Measurements from ENCODE around the gene MYL10. TPM values are rescaled to one million over a fixed set of nuclear protein-coding genes. Genes with fewer than 3 reads are reported as not detected.

MYL10 gene
- total and polyA plus RNA-seq, 2 of the 13 experiments (the other 11 are each of a cell fraction or from before 2014, with no cell fraction given): not detected

GRCh38 chr7:101598422-101598985 is 30.6 kb downstream of the MYL10 start (continued):
- no peak for TF ChIP-seq IKZF4 (CRISPR knock-in tag; IDR thresholded peaks at IDR 0.05; ENCODE audit: borderline replicate concordance, low read depth, not compliant biosample characterization)
- TF ChIP-seq XRCC5 (optimal IDR thresholded peaks at IDR 0.05; ENCODE audit: low read length): no peak
- TF ChIP-seq YY1 (IDR thresholded peaks at IDR 0.05; ENCODE audit: insufficient read depth, insufficient replicate concordance, low read depth, low read length): no peak
- TF ChIP-seq TAF1 (CRISPR knock-in tag; IDR thresholded peaks at IDR 0.05): peak; percentile 12; the same call in 1 of the 2 replicates
- TF ChIP-seq NFE2 (CRISPR knock-in tag; IDR thresholded peaks at IDR 0.05): no peak
- peak; percentile 39; the same call in 1 of the 2 replicates for TF ChIP-seq RXRB (CRISPR knock-in tag; IDR thresholded peaks at IDR 0.05; ENCODE audit: borderline replicate concordance)
- TF ChIP-seq ZBTB34 (CRISPR knock-in tag; IDR thresholded peaks at IDR 0.05): peak; percentile 65
- TF ChIP-seq ZNF20 (CRISPR knock-in tag; IDR thresholded peaks at IDR 0.05): no peak
- TF ChIP-seq RARG (CRISPR knock-in tag; IDR thresholded peaks at IDR 0.05; ENCODE audit: low read depth): no peak
- TF ChIP-seq GATAD2A (CRISPR knock-in tag; IDR thresholded peaks at IDR 0.05): no peak
- no peak for TF ChIP-seq BATF2 (CRISPR knock-in tag; IDR thresholded peaks at IDR 0.05)
- TF ChIP-seq CBX1 (IDR thresholded peaks at IDR 0.05; ENCODE audit: low read depth): no peak
- no peak for TF ChIP-seq ZNF530 (CRISPR knock-in tag; IDR thresholded peaks at IDR 0.05; ENCODE audit: low read depth)
- TF ChIP-seq, protein P1, sequence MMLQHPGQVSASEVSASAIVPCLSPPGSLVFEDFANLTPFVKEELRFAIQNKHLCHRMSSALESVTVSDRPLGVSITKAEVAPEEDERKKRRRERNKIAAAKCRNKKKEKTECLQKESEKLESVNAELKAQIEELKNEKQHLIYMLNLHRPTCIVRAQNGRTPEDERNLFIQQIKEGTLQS (CRISPR knock-in tag; IDR thresholded peaks at IDR 0.05): peak; percentile 52; the same call in 1 of the 2 replicates
- TF ChIP-seq ZNF788 (CRISPR knock-in tag; IDR thresholded peaks at IDR 0.05; ENCODE audit: borderline replicate concordance): no peak
- no peak for TF ChIP-seq SOX6 (IDR thresholded peaks at IDR 0.05)
- TF ChIP-seq SOX6 (CRISPR knock-in tag; IDR thresholded peaks at IDR 0.05): peak; percentile 25; the same call in 1 of the 2 replicates
- TF ChIP-seq, protein P2, sequence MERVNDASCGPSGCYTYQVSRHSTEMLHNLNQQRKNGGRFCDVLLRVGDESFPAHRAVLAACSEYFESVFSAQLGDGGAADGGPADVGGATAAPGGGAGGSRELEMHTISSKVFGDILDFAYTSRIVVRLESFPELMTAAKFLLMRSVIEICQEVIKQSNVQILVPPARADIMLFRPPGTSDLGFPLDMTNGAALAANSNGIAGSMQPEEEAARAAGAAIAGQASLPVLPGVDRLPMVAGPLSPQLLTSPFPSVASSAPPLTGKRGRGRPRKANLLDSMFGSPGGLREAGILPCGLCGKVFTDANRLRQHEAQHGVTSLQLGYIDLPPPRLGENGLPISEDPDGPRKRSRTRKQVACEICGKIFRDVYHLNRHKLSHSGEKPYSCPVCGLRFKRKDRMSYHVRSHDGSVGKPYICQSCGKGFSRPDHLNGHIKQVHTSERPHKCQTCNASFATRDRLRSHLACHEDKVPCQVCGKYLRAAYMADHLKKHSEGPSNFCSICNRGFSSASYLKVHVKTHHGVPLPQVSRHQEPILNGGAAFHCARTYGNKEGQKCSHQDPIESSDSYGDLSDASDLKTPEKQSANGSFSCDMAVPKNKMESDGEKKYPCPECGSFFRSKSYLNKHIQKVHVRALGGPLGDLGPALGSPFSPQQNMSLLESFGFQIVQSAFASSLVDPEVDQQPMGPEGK (CRISPR knock-in tag; IDR thresholded peaks at IDR 0.05): no peak
- TF ChIP-seq TFDP2 (CRISPR knock-in tag; IDR thresholded peaks at IDR 0.05): no peak
- TF ChIP-seq ATF7-NPFF (CRISPR knock-in tag; IDR thresholded peaks at IDR 0.05; ENCODE audit: low read depth): no peak
- no peak for TF ChIP-seq AGO1 (IDR thresholded peaks at IDR 0.05; ENCODE audit: low read depth, low read length, poor library complexity, severe bottlenecking)
- TF ChIP-seq TCF7L2 (IDR thresholded peaks at IDR 0.05; ENCODE audit: low read depth, low read length): no peak
- TF ChIP-seq ZNF432 (CRISPR knock-in tag; IDR thresholded peaks at IDR 0.05; ENCODE audit: borderline replicate concordance): no peak
- TF ChIP-seq PITX1 (CRISPR knock-in tag; IDR thresholded peaks at IDR 0.05): no peak
- TF ChIP-seq, protein P3, sequence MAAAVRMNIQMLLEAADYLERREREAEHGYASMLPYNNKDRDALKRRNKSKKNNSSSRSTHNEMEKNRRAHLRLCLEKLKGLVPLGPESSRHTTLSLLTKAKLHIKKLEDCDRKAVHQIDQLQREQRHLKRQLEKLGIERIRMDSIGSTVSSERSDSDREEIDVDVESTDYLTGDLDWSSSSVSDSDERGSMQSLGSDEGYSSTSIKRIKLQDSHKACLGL (CRISPR knock-in tag; IDR thresholded peaks at IDR 0.05): no peak

Data from HepG2 (cell line).